HG03066 (cell line): ENCODE results near the gene IGFBP6.

Experiments used
- ATAC-seq: cut with Tn5 transposase; IDR thresholded peaks from one replicate; pipeline ENCODE4 v1.9.1; 2021; ENCODE audit warnings: low read depth; ENCODE audit not compliant: unreplicated experiment

IGFBP6 gene

DNA sequence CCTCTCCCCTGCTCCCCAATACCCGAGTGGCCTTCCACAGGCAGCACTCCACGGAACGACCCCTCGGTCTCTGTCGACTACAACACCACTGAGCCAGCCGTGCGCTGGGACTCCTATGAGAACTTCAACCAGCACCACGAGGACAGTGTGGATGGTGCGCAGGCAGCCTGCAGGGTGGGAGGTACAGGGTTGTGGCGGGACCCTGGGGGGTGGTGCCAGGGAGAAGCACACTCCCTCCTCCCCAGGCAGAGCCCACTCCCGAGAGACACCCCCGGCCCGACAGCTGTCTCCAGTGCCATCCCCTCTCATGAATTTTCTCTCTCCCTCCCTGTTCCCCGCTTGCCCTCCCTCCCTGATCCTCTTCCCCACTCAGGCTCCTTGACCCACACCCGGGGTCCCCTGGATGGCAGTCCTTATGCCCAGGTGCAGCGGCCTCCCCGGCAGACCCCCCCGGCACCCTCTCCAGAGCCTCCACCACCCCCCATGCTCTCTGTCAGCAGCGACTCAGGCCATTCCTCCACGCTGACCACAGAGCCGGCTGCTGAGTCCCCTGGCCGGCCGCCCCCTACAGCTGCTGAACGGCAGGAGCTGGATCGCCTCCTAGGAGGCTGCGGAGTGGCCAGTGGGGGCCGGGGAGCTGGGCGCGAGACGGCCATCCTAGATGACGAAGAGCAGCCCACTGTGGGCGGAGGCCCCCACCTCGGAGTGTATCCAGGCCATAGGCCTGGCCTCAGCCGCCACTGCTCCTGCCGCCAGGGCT is 38.6 kb upstream of the IGFBP6 start:
- ATAC-seq = no peak

DNA sequence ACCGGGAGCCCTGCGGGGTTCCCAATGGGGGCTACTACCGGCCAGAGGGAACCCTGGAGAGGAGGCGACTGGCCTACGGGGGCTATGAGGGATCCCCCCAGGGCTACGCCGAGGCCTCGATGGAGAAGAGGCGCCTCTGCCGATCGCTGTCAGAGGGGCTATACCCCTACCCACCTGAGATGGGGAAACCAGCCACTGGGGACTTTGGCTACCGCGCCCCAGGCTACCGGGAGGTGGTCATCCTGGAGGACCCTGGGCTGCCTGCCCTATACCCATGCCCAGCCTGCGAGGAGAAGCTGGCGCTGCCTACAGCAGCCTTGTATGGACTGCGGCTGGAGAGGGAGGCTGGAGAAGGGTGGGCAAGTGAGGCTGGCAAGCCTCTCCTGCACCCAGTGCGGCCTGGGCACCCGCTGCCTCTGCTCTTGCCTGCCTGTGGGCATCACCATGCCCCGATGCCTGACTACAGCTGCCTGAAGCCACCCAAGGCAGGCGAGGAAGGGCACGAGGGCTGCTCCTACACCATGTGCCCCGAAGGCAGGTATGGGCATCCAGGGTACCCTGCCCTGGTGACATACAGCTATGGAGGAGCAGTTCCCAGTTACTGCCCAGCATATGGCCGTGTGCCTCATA is 37.9 kb upstream of the IGFBP6 start:
- ATAC-seq = no peak

DNA sequence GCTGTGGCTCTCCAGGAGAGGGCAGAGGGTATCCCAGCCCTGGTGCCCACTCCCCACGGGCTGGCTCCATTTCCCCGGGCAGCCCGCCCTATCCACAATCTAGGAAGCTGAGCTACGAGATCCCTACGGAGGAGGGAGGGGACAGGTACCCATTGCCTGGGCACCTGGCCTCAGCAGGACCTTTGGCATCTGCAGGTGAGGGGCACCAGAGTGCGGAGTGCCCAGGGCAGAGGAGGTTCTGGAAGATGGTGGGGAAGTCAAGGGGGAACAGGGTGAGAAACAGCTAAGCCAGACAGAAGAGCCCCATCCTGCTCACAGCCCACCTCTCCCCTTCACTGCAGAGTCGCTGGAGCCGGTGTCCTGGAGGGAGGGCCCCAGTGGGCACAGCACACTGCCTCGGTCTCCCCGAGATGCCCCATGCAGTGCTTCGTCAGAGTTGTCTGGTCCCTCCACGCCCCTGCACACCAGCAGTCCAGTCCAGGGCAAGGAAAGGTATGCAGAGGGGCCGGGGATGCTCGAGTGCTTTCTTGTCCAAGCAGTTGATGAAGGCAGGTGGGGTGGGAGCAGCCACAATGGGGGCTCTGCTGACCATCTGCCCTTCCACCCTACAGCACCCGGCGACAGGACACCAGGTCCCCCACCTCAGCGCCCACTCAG is 37.3 kb upstream of the IGFBP6 start:
- ATAC-seq = no peak

DNA sequence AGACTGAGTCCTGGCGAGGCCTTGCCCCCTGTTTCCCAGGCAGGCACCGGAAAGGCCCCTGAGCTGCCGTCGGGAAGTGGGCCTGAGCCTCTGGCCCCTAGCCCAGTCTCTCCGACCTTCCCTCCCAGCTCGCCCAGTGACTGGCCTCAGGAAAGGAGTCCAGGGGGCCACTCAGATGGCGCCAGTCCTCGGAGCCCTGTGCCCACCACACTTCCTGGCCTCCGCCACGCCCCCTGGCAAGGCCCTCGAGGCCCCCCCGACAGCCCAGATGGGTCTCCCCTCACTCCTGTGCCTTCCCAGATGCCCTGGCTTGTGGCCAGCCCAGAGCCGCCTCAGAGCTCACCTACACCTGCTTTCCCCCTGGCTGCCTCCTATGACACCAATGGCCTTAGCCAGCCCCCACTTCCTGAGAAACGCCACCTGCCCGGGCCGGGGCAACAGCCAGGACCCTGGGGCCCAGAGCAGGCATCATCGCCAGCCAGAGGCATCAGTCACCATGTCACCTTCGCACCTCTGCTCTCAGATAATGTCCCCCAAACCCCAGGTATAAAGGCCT is 36.7 kb upstream of the IGFBP6 start:
- ATAC-seq = no peak

DNA sequence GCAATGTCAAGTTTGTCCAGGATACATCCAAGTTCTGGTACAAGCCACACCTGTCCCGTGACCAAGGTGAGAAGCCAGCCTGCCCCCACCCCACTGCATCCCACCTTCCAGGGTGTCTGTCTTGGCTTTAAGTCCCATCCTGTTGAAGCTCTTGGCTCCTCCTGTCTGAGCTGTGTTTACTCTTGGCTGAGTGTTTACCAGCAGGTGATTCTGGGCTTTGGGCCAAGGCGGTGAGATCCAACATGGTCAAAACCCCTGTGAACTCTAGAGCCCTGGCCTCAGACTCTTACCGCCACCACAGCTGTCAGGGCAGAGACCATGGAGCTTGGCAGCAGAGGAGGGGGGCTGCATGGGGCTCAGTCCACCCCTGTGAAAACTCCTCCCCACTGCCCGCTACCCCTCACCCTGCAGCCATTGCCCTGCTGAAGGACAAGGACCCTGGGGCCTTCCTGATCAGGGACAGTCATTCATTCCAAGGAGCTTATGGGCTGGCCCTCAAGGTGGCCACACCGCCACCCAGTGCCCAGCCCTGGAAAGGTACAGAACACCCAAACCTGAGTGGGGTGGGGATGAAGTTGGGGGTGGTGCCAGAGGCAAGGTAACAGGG is 36.0 kb upstream of the IGFBP6 start:
- no peak for ATAC-seq

DNA sequence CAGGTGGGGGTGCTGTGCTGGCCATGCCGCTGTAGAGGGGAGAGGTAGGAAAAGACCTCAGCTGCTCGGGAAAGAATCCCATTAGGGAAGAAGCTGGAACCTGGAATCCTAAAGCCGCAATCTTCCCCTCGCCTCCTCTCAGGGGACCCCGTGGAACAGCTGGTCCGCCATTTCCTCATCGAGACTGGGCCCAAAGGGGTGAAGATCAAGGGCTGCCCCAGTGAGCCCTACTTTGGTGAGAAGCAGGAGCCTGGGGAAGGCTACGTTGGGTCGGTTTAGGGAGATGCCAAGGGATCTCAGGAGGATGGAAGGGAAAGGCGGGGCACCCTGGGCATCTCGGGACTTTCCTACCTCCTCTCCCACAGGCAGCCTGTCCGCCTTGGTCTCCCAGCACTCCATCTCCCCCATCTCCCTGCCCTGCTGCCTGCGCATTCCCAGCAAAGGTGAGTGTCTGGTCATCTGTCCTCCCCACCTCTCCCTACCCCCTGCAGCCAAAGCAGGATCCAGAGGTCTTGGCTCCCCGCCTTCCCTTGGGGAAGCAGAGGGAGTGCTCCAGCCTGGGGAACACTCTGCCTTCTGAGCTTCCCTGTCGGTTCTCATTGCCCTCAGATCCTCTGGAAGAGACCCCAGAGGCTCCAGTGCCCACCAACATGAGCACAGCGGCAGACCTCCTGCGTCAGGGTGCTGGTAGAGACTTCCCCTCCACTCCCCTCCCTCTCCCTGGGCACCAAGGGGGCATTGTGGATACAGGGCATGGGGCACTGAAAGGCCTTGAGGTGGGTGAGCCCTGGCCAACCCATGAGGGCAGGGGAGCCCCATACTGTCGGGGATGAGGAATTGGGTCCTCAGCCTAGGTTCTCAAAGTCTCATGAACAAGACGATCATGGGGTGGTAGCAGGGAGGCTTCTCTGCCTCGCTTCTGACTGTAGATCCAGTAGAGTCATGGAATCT is 35.2 kb upstream of the IGFBP6 start:
- ATAC-seq = no peak

DNA sequence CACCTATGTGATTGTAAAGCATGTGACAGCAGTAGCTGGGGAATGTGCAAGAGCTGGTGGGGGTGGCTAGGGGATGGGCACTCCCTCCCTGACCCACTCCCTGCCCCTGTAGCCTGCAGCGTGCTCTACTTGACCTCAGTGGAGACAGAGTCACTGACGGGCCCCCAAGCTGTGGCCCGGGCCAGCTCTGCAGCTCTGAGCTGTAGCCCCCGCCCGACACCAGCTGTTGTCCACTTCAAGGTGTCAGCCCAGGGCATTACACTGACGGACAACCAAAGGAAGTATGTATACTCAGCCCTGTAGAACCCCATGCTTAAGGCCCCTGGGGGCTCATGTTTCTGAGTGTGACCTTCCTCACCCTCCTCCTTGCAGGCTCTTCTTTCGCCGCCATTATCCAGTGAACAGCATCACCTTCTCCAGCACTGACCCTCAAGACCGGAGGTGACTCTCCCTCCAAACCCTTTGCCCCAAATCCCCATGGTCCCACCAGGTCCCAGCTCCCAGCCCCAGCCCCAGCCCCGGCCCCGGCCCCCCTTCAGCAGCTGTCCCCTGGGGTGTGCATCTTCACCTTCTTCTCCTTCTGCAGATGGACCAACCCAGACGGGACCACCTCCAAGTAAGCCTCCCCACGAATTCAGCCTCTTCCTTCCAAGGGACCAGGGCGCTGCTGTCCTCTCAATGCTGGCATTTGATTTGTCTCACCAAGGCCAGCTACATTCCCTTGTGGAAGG is 34.3 kb upstream of the IGFBP6 start:
- no peak for ATAC-seq

DNA sequence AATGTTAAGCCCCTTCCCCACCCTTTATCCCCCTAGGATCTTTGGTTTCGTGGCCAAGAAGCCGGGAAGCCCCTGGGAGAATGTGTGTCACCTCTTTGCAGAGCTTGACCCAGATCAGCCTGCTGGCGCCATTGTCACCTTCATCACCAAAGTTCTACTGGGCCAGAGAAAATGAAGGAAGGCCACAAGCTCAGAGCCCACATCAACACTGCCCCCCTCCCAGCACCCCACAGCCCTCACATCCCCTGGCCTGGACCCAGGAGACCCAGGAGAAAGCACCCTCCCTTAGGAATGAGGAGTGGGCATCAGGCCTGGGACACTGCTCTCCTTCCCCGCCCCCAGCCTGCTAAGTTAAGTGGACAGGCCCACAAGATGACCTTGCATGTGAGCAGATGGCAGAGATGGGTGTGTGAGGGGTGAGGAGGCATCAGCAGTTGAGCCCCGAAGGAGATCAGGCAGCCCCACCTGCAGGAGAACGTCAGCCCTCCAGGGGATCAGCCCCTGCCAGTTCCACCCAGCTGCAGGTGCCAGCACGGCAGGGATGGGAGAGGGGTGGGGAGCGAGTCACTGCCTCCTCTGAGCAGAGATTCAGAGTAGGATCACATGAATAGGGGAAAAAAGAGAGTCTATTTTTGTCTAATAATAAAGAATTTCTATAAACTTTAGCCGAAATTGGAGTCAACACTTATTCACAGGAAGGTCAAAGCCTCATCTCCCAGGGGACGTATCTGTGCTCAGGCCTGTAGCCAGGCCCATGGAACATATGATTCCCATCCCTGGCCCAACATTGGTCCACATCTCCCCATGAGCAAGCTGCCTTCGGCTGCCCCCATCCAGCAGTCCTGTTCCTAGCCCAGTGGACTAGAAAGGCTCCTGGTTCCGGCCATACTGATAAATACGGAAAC is 33.5 kb upstream of the IGFBP6 start:
- ATAC-seq = no peak

DNA sequence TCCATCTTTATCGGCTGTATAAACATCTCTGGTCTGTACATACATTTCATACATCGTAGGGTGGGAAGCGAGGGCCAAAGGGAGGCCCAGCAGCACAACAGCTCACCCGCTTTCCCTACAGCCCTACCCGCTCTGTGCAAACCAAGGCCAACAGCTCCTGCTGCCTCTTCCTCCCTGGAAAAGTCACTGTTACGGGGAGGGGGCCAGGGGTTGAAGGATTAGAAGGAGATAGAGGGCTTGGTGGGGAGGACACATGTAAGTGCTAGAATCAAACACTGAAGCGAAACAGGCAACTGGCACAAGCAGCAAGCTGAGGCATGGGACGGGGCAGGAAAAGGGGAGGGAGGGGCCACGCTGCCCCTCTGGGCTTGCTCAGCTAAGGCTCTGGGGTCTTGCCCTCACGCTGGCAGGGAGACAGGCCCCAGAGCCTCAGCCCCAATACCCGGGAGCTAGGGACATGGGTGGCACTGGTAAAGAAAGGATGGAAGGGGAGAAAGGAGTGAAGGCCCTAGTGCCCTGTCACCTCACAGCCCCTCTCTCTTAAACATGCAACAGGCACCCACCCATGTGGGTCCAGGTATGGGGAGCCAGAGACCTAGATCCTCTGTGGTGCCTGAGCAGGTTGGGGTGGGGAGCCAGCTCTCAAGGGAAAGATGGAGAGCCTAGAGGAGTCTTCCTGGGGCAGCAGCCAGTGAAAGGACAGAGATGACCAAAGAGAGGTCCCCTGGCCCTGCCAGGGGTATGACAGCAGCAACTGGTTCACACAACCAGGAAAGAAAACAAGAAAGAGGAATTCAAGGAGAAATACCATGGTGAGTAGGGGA is 32.6 kb upstream of the IGFBP6 start:
- no peak for ATAC-seq

DNA sequence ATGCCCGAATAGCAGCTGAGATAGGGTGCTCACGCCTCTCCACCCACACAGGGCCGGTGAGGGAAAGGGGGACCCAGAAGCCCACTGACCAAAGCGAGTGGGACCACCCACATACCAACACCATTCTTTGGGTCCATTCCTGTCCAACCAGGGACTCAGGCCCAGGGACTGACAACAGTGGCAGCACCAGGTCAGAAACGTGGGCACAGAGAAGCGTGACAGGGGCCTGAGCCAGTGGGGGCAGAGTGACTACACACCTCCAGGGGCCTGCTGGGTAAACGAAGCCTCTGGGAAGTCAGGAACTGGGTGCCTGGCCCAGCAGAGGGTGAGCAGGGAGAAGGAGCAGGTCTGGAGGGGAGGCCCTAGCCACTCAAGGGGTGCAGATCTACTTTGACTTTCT is 32.0 kb upstream of the IGFBP6 start:
- no peak for ATAC-seq

DNA sequence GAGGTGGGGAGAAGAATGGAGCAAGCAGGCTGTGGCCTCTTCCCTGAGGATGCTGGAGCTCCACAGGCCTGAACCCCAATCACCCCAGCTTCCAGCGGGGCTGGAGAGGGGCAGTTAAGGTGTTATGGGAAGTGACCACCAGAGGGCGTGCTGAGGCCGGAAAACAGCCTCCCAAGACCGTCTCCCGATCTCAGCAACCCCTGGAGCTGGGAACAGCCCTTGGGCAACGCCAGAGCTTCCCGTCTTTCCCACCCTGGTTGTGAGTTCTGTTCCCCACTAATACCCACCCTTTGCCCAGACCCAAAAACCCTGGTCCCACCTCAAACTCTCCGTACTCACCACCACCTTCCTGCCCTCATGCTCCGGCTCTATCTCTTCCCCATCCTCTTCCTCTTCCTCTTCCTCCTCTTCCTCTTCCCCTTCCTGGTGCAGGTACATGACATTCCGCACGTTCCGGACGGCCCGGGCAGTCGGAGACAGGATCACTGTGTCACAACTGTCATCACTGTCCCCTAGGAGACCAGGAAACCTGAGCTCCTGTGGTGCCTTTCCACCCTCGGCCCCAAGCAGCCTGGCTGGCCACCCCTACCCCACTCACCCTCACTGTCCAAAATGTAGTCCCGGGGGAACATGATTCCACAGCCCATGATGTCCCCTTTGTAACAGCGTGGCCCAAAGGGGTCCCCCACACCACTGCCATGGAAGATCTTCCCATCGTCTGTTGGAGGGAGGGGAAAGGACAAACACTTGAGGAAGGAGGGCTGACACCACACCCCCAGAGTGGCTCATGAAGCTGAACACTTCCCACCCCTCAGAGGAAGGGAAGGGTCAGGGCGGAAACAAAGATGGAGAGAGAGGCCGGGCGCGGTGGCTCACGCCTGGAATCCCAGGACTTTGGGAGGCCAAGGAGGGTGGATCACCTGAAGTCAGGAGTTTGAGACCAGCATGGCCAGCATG is 31.2 kb upstream of the IGFBP6 start:
- ATAC-seq = no peak

DNA sequence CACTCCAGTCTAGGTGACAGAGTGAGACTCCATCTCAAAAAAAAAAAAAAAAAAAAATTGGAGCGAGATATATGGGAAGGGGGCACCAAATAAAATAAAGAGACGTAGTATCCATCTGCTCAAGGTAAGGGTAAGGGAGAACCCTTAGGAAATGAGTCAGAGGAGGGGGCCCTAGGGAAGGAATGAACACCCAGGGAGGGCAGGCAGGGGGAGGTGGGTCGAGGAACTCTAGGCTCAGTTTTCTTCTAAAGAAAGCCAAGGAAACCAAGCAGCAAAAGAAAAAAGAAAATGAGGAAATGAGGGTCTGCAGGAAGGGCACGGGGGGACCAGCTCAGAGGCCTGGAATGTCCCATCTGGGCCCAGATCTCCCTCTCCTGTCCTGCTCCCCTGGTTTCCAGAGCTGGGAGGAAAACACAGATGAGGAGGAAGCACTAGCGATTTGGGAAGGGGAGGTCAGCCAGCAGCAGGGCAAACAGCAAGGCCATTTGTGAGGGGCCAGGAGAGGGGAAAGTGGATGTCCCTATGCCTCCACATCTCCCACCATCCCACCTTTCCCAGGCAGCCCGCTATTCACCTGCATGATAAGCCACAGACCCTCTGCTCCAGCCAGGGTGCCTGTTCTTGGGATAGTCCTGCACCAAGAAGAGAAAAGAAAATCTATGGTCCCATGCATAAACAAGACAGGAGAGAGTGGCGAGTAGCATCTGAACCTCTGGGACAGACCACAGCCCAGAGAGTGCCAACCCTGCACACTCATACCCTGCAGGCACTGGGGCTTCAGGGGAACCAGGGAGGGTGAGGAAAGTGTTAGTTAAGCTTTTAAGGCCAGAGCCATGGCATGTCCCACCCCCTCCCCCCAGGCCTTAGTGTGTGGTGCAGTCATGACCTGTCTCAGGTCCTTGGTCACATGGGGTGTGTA is 30.1 kb upstream of the IGFBP6 start:
- ATAC-seq = no peak

DNA sequence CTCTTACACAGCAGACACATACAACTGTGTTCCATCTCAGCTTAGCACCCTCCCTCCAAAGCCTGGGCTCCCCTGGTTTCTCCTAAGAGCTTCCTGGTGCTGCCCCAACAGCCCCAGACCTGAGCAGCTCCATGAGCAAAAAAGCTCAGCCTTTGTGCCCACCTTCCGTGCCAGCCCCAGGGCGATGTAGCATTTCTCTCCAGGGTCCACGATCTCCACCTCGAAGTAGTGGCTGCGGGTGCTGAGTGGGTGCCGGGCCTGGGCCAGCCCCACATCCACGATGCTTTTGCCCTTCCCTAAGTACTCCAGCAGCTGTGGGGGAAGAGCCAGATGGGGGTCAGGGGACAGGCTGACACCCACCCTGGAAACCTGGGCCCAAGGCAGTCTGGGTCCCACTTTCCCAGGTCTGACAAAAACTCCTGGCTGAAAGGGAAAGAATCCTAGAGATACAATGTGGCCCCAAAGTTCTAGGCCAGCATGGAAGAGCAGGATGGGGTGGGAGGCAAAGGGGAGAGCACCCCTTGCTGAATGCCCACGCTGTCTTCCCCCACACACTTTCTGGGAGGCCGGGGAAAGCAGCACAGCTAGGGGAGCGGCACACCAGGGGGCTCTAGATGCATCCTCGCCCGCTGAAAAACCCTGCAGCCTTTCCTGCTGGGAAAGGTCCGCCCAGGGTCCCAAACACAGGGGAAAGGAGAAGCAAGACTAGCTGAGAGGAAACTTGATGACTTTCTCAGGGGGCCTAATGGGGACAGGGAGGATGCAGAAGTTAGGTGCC is 29.3 kb upstream of the IGFBP6 start:
- ATAC-seq = no peak

DNA sequence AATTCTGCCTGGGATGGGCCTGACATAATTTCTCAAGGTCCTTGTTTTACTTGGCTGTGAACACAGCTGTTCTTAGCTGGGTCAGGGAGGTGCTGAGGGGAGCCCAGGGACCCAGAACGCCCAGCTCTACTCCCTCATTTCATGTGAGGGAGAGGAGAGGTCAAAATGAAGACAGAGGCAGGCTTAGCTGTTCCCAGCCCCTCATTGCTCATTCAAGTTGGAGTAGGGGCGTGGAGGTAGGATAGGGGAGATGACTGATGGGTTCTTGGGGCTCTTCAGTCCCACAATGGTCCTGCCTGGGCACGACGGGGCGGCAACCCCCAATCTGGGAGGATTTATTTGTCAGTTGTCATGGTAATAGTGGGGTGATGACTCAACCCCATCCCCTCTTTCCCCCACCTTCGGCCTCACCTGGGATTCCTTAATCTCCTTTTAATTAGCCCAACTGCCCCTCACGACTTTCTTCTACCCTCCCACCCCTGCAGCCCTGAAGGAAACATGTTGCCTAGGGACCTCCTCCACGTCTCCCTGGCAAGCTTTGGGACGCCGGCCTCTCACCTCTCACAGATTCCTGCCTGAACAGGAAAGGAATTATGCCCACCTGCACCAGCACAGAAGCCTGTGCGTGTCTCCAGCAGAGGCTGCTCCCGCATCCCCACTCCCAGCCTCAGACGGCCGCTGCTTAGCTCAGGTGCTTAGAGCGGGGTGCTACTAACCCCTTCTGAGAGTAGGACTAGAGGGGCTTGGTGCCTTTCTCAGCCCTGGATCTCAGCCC is 28.5 kb upstream of the IGFBP6 start:
- no peak for ATAC-seq
